ENCODE data around the gene BAIAP2. TPM values are rescaled to one million over a fixed set of nuclear protein-coding genes. Genes with fewer than 3 reads are reported as not detected.
"Not testable (repeated sequence)": the region's sequence is repeated elsewhere in the genome, so short reads cannot be mapped to it uniquely, and the experiment has no call there.

The BAIAP2 gene
- total RNA-seq, 2 experiments from 2014 or later: 7.4 to 7.5 TPM

- Mint-ChIP-seq H3K4me1 (peaks cover 29% of the 10 kb centered on the region), H3K36me3 (peaks cover 2% of the 10 kb centered on the region), H3K27me3 (peaks cover 5% of the 10 kb centered on the region), H3K4me3 (no peak overlapping the region), H3K27ac (no peak overlapping the region), H3K9me3 (peaks cover 3% of the 10 kb centered on the region)
- ATAC-seq (ENCODE audit: low read depth): no peak
- no peak for DNase-seq
- POLR2A ChIA-PET: interaction anchor here (1.7 kb wide), 1 partner anchor 15 kb away, joined by 4 read pairs; no protein-coding TSS in a partner anchor
Measured at GRCh38 chr17:81021531-81022343, 13.2 kb upstream of the BAIAP2 start.

GRCh38 chr17:81022344-81022676 lies 12.6 kb upstream of the BAIAP2 start:
- Mint-ChIP-seq H3K27ac (no peak overlapping the region), H3K9me3 (peaks cover 5% of the 10 kb centered on the region), H3K4me1 (peaks cover 25% of the 10 kb centered on the region), H3K36me3 (no peaks in the 10 kb centered on the region), H3K27me3 (peaks cover 10% of the 10 kb centered on the region), H3K4me3 (no peak overlapping the region)
- ATAC-seq (ENCODE audit: low read depth): no peak
- POLR2A ChIA-PET: no interaction called here
- DNase-seq: no peak

- POLR2A ChIA-PET: no interaction called here
Measured at GRCh38 chr17:81025065-81025740, 9.7 kb upstream of the BAIAP2 start.

GRCh38 chr17:81025741-81026129 lies 9.2 kb upstream of the BAIAP2 start:
- DNase-seq (no peak), ATAC-seq (ENCODE audit: low read depth) (no peak)
- H3K9me3 Mint-ChIP-seq: peaks cover 5% of the 10 kb centered on the region
- peaks cover 12% of the 10 kb centered on the region for H3K27me3 Mint-ChIP-seq
- no peak overlapping the region for H3K4me3 Mint-ChIP-seq
- no peaks in the 10 kb centered on the region for H3K36me3 Mint-ChIP-seq
- POLR2A ChIA-PET: no interaction called here
- no peak overlapping the region for H3K27ac Mint-ChIP-seq
- H3K4me1 Mint-ChIP-seq: peaks cover 6% of the 10 kb centered on the region

More at GRCh38 chr17:81025065-81025740, 9.7 kb upstream of the BAIAP2 start:
- H3K4me1 Mint-ChIP-seq: peaks cover 7% of the 10 kb centered on the region
- DNase-seq (no peak), ATAC-seq (ENCODE audit: low read depth) (no peak)
- no peak overlapping the region for H3K4me3 Mint-ChIP-seq
- H3K9me3 Mint-ChIP-seq: peaks cover 5% of the 10 kb centered on the region
- no peaks in the 10 kb centered on the region for H3K36me3 Mint-ChIP-seq
- H3K27me3 Mint-ChIP-seq: peaks cover 12% of the 10 kb centered on the region
- no peak overlapping the region for H3K27ac Mint-ChIP-seq

DNA sequence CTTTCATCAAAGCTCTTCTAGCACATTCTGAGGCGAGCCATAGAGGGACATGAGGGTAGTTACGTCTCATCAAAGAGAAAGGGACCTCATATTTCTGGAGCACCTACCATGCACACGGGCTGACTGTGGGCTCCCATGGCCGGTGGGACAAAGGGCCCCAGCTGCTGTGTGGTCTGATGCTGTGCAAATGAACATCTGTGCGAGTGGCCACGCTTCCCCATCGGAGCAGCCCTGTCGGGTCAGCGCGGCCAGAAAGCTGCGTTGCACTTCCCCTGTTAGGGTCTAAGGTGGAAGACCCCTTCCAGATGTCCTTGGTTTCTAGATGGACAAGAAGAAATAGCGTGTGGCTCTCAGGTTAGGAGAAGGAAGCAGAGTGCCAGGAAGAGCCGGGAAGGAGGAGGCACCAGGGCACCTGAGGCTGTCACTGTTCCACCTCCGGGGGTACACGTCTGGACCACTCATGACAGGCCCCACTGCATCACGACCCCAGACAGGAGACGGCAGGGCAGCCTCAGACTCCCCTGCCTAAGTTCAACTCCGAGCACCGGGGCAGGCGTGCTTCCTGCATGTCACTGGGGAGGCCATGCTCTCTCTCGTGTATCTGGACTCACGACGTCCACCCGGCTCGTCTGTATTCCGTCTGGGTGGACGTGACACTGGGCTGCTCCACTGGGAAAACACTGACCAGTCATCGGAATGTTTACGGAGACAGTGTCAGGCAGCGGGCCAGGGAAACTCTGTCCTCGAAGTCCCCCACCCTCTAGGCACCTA lies 8.5 kb upstream of the BAIAP2 start:
- H3K4me3 Mint-ChIP-seq: no peak overlapping the region
- POLR2A ChIA-PET: no interaction called here
- no peak for DNase-seq

DNA sequence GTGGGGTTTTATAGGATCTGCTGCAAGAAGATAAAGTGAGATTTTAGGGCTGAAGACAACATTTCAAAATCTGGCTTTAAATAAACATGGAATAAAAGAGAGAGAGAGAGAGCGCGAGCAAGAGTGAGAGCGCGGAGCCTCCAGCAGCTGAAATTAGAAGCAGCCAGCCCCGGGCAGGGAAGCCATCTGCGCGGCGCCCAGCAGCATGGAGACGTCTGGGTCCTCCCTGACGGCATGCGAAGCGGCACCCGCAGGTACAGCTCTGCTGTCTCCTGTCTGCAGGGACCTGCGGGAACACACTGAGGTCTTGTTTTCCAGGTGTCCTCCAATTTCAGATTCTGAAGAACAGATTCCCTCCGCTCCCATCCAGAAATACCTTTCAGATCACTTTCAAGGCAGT lies 7.9 kb upstream of the BAIAP2 start:
- Mint-ChIP-seq H3K4me1 (peaks cover 6% of the 10 kb centered on the region), H3K9me3 (peaks cover 5% of the 10 kb centered on the region), H3K27me3 (peaks cover 12% of the 10 kb centered on the region), H3K27ac (no peak overlapping the region), H3K36me3 (no peaks in the 10 kb centered on the region), H3K4me3 (no peak overlapping the region)
- no peak for ATAC-seq (ENCODE audit: low read depth)
- POLR2A ChIA-PET: interaction anchor here (0.6 kb wide), 1 partner anchor 21 kb away, joined by 5 read pairs; no protein-coding TSS in a partner anchor
- DNase-seq: no peak

More for the DNA sequence above, 8.5 kb upstream of the BAIAP2 start:
- Mint-ChIP-seq H3K4me1 (peaks cover 6% of the 10 kb centered on the region), H3K9me3 (peaks cover 5% of the 10 kb centered on the region), H3K36me3 (no peaks in the 10 kb centered on the region), H3K27ac (no peak overlapping the region), H3K27me3 (peaks cover 12% of the 10 kb centered on the region)
- no peak for ATAC-seq (ENCODE audit: low read depth)

DNA sequence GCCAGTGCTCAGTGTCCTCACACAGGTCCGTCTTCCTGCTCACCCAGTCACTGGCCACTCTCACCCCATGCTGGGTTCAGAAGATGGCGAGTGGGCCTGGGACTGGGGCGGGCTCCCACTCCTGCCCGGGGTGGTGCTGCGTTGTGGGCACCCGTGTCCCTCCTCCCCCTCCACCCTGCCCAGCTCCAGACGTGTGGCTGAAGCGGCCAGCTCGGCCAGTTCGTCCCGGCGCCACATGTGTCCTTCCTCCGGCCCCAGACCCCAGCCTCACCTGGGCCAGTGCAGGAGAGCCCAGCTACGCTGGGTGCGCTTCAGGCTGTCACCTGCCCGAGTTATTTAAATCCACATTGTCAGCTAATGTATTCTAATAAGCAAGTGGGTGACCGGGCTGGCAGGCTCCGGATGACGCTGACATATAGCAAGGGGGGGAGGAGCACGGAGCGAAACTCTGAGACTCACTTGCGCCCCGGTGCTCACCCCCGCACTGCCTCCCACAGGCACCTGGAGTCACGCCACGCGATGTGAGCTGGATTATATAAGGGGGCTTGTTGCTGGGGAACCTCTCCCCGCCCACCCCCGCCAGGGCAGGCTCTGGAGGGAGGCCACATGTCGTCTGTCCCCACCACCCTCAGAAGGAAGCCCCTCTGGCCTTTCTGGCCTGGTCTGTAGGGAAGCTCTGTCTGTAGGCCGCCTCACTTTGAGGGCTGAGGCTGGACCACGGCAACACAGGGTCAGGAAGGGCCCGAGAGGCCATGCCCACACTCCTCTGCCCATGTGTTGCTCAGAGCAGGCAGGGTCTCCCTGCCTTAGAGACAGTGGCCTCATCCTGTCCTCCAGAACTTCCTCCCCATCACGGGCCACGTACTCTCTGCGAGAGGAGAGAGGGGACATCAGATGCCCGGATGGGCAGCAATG lies 7.1 kb upstream of the BAIAP2 start:
- POLR2A ChIA-PET: interaction anchor here (0.6 kb wide), 1 partner anchor 20 kb away, joined by 5 read pairs; no protein-coding TSS in a partner anchor
- Mint-ChIP-seq H3K27me3 (peaks cover 16% of the 10 kb centered on the region), H3K4me1 (peaks cover 3% of the 10 kb centered on the region), H3K27ac (no peak overlapping the region), H3K9me3 (peaks cover 5% of the 10 kb centered on the region), H3K36me3 (no peaks in the 10 kb centered on the region), H3K4me3 (no peak overlapping the region)
- DNase-seq: no peak
- no peak for ATAC-seq (ENCODE audit: low read depth)

DNA sequence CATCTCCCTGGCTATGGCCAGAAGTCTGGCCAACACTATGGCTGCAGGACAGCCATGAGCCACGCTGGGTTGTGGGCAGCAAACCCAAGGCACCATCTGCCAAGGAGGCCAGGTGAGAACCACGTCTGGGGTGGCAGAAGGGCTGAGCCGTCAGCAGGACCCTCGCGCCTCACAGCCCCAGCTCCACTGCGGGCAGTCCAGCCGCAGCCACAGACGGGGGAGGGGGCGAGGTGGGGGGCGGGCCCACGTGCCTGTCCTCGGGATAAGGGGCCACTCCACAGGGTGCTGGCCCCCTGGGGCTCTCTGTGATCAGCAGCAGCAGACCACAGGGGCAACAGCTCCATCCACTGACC lies 6.5 kb upstream of the BAIAP2 start:
- H3K9me3 Mint-ChIP-seq: peaks cover 5% of the 10 kb centered on the region
- peaks cover 3% of the 10 kb centered on the region for H3K4me1 Mint-ChIP-seq
- POLR2A ChIA-PET: no interaction called here
- H3K4me3 Mint-ChIP-seq: no peak overlapping the region
- H3K36me3 Mint-ChIP-seq: no peaks in the 10 kb centered on the region
- no peak overlapping the region for H3K27ac Mint-ChIP-seq
- ATAC-seq (ENCODE audit: low read depth) (no peak), DNase-seq (no peak)
- H3K27me3 Mint-ChIP-seq: peaks cover 22% of the 10 kb centered on the region

GRCh38 chr17:81029859-81030258 lies 5.1 kb upstream of the BAIAP2 start:
- POLR2A ChIA-PET: no interaction called here
- H3K27ac Mint-ChIP-seq: no peak overlapping the region
- no peak for ATAC-seq (ENCODE audit: low read depth)
- H3K4me1 Mint-ChIP-seq: no peaks in the 10 kb centered on the region
- no peak overlapping the region for H3K4me3 Mint-ChIP-seq
- H3K36me3 Mint-ChIP-seq: no peaks in the 10 kb centered on the region
- no peak for DNase-seq
- H3K9me3 Mint-ChIP-seq: peaks cover 5% of the 10 kb centered on the region
- H3K27me3 Mint-ChIP-seq: peaks cover 27% of the 10 kb centered on the region

- H3K4me1 Mint-ChIP-seq; H3K36me3 Mint-ChIP-seq; H3K4me3 Mint-ChIP-seq; DNase-seq; H3K27ac Mint-ChIP-seq; ATAC-seq (ENCODE audit: low read depth); H3K9me3 Mint-ChIP-seq; POLR2A ChIA-PET: not testable (repeated sequence)
- H3K27me3 Mint-ChIP-seq: peaks cover 27% of the 10 kb centered on the region
Measured at GRCh38 chr17:81030312-81030711, 4.6 kb upstream of the BAIAP2 start.

DNA sequence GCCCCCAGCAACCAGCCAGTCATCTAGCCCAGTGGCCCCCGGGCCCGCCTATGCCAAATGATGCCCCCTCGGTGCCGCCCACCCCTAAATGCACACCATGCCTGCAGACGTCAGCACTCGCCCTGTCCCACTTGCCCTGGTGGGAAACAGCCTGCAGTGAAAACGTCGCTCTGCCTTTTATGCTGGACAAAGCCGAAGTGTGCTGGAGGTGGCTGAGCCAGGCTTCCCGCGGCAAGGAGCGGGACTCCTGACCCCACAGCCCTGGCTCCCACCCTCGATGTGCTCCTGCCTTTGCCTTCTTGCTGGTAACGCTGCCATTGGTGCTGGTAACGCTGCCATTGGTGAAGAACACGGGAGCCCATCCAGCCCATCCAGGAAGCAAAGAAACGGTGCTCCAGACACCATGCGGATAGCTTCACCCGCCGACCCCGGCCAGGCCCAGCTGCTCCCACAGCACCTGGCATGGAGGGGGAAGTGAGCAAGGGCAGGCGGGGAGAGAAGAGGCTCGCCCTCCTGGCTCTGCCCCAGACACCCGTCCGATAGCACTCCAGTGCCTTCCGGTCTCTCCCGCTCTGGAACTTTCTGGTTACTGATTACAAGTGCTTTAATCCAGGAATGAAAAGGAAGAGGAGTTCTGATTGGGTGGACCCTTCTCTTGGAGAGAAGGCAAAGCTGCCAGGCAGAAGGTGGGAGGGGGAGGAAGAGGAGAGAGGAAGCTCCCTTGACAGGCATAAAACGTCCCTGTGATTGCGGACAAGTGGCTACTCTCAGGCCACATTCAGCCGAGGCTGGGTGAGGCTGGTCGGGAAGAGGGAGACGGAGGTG lies 4.0 kb upstream of the BAIAP2 start:
- peaks cover 5% of the 10 kb centered on the region for H3K9me3 Mint-ChIP-seq
- peaks cover 28% of the 10 kb centered on the region for H3K27me3 Mint-ChIP-seq
- no peak overlapping the region for H3K27ac Mint-ChIP-seq
- ATAC-seq (ENCODE audit: low read depth) (no peak), DNase-seq (no peak)
- no peak overlapping the region for H3K4me3 Mint-ChIP-seq
- no peaks in the 10 kb centered on the region for H3K36me3 Mint-ChIP-seq
- POLR2A ChIA-PET: no interaction called here
- H3K4me1 Mint-ChIP-seq: no peaks in the 10 kb centered on the region
